Tibial artery (tissue), 4 donors: ENCODE measurements around the gene CFAP210.
"Not testable (repeated sequence)": the region's sequence is repeated elsewhere in the genome, so short reads cannot be mapped to it uniquely, and the experiment has no call there.

Experiments
- DNase-seq, 2 donors: peaks; one replicate each; pipeline ENCODE4 v3.0.0-alpha.2; 2019
- H3K27ac ChIP-seq, 2 donors: fragments of 200-600 bp; sonication (generic) in 1 of 2; 1 replicate in 1 of 2; 2 replicates in 1 of 2; pipeline ENCODE4 v1.5.1; 2018 to 2019; ENCODE audit warnings: mild to moderate bottlenecking in 1 of 2
- H3K27me3 ChIP-seq, 2 donors: fragments of 200-600 bp; sonication (generic) in 1 of 2; one replicate each; pipeline versions ENCODE4 v1.5.1 to v1.6.0; 2016 to 2019
- H3K36me3 ChIP-seq, 3 donors: fragments of 200-600 bp; sonication (generic) in 2 of 3; one replicate each; pipeline ENCODE4 v1.5.1; 2016 to 2019; ENCODE audit warnings: mild to moderate bottlenecking in 2 of 3
- H3K4me1 ChIP-seq, 4 donors: fragments of 200-600 bp; sonication (generic) in 2 of 4; 1 replicate in 3 of 4; 2 replicates in 1 of 4; pipeline ENCODE4 v1.5.1; 2016 to 2019
- H3K4me3 ChIP-seq, 2 donors: fragments of 200-600 bp; sonication (generic) in 1 of 2; 1 replicate in 1 of 2; 2 replicates in 1 of 2; pipeline ENCODE4 v1.5.1; 2018 to 2019; ENCODE audit warnings: mild to moderate bottlenecking in 2 of 2
- H3K9me3 ChIP-seq, 3 donors: fragments of 200-600 bp; sonication (generic) in 1 of 3; one replicate each; pipeline ENCODE4 v1.5.1; 2016 to 2019
- CTCF ChIP-seq, 2 experiments: fragments of 200-600 bp in 1 of 2; fragments of 450-650 bp in 1 of 2; IDR thresholded peaks; one replicate each; pipeline ENCODE4 v1.5.1; 2017 to 2019; ENCODE audit warnings: antibody characterized with exemption in 2 of 2, mild to moderate bottlenecking in 1 of 2, moderate library complexity in 1 of 2
- intact Hi-C: fragments of 100-400 bp; cut with DNase I; formaldehyde crosslinking; loops from one replicate; pipeline ENCODE4 v1.15.0; 2023; ENCODE audit warnings: low total_unique reads

Gene CFAP210

GRCh38 chr2:169692718-169693117, 1.5 kb downstream of the CFAP210 start:
- peaks cover 0 to 13% (median 8%) of the 10 kb centered on the region in 4 donors for H3K4me1 ChIP-seq
- no peak overlapping the region for H3K27ac ChIP-seq
- no peaks in the 10 kb centered on the region for H3K27me3 ChIP-seq
- no peaks in the 10 kb centered on the region for H3K9me3 ChIP-seq
- H3K4me3 ChIP-seq: no peak overlapping the region
- intact Hi-C loops: loop anchor here (10.0 kb wide), 1 partner anchor 102 kb away; the partner anchor contains the start of gene SSB
- H3K36me3 ChIP-seq: no peaks in the 10 kb centered on the region
- DNase-seq: no peak
- TF ChIP-seq CTCF (IDR thresholded peaks at IDR 0.05): no peak

GRCh38 chr2:169690958-169691357, 3.2 kb downstream of the CFAP210 start:
- no peak for TF ChIP-seq CTCF (IDR thresholded peaks at IDR 0.05)
- Histone ChIP-seq H3K9me3 (no peaks in the 10 kb centered on the region), H3K36me3 (no peaks in the 10 kb centered on the region), H3K27me3 (no peaks in the 10 kb centered on the region), H3K4me1 (peaks cover 0 to 13% (median 8%) of the 10 kb centered on the region in 4 donors), H3K4me3 (no peak overlapping the region), H3K27ac (no peak overlapping the region)
- no peak for DNase-seq
- intact Hi-C loops: loop anchor here (10.0 kb wide), 1 partner anchor 104 kb away; the partner anchor contains the start of gene SSB

- H3K4me1 ChIP-seq, H3K9me3 ChIP-seq, DNase-seq, H3K27ac ChIP-seq, H3K4me3 ChIP-seq, intact Hi-C loops, H3K27me3 ChIP-seq, H3K36me3 ChIP-seq: not testable (repeated sequence)
These were observed 6.3 kb downstream of the CFAP210 start for GRCh38 chr2:169687943-169688342.

- H3K27ac ChIP-seq, intact Hi-C loops, DNase-seq, H3K27me3 ChIP-seq, H3K9me3 ChIP-seq, H3K4me1 ChIP-seq, H3K36me3 ChIP-seq, H3K4me3 ChIP-seq: not testable (repeated sequence)
These were observed 7.4 kb downstream of the CFAP210 start for GRCh38 chr2:169686825-169687224.

- H3K9me3 ChIP-seq, H3K36me3 ChIP-seq, H3K4me3 ChIP-seq, H3K27me3 ChIP-seq, H3K4me1 ChIP-seq, H3K27ac ChIP-seq, intact Hi-C loops, DNase-seq: not testable (repeated sequence)
These were observed 9.5 kb downstream of the CFAP210 start for GRCh38 chr2:169684712-169685111.

GRCh38 chr2:169684135-169684565, 10.1 kb downstream of the CFAP210 start:
- DNase-seq: no peak
- Histone ChIP-seq H3K4me1 (no peaks in the 10 kb centered on the region), H3K27ac (no peak overlapping the region), H3K36me3 (no peaks in the 10 kb centered on the region), H3K4me3 (no peak overlapping the region), H3K27me3 (no peaks in the 10 kb centered on the region), H3K9me3 (no peaks in the 10 kb centered on the region)
- TF ChIP-seq CTCF (IDR thresholded peaks at IDR 0.05): no peak
- intact Hi-C loops: no loop called here

GRCh38 chr2:169683425-169684134, 10.6 kb downstream of the CFAP210 start:
- H3K27me3 ChIP-seq: no peaks in the 10 kb centered on the region
- no peaks in the 10 kb centered on the region for H3K36me3 ChIP-seq
- no peaks in the 10 kb centered on the region for H3K9me3 ChIP-seq
- intact Hi-C loops: no loop called here
- H3K27ac ChIP-seq: no peak overlapping the region
- no peak for TF ChIP-seq CTCF (IDR thresholded peaks at IDR 0.05)
- H3K4me1 ChIP-seq: no peaks in the 10 kb centered on the region
- no peak for DNase-seq
- H3K4me3 ChIP-seq: no peak overlapping the region
